ENCODE results near the gene PACRG. TPM values are rescaled to one million over a fixed set of nuclear protein-coding genes. Genes with fewer than 3 reads are reported as not detected.

PACRG gene
- total RNA-seq, 1 experiment from 2014 or later, result 0.26 TPM

DNA sequence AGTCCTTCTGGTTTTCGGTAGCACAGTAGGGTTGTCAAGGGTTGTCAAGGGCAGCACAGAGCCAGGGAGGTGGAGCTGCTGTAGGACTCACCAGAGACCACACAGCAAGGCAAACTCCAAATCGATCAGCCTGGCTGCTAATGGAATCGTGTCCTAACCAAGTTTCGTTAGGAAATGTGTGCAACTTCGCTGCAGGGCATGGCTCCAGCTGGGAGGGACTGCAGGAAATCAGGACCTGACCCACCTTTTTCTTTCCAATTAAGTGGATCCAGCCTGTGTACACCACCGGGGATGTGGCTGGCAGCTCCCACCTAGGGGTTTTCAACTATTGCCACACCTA, 435.1 kb downstream of the PACRG start:
- no peak overlapping the region for H2BK15ac ChIP-seq (ENCODE audit: low read depth, low read length)
- H2AFZ ChIP-seq (ENCODE audit: low read length), result no peak overlapping the region
- no peak overlapping the region for H3K4me2 ChIP-seq (ENCODE audit: insufficient read depth, insufficient read length, low read length)
- no peaks in the 10 kb centered on the region for H3K9me3 ChIP-seq (ENCODE audit: control insufficient read depth, low read depth, low read length)
- no peaks in the 10 kb centered on the region for H4K20me1 ChIP-seq (ENCODE audit: control insufficient read depth, insufficient read depth, insufficient read length)
- no peak overlapping the region for H2BK120ac ChIP-seq (ENCODE audit: low read depth, low read length, poor library complexity, severe bottlenecking)
- Mint-ChIP-seq H3K4me1 (no peaks in the 10 kb centered on the region), H3K4me3 (no peak overlapping the region), H3K27ac (no peak overlapping the region), H3K9me3 (peaks cover 0 to 2% of the 10 kb centered on the region in 2 experiments; a peak in 2 of 5 replicates), H3K36me3 (ENCODE audit: insufficient read depth in 1 of 3, low read depth in 3 of 3) (no peaks in the 10 kb centered on the region), H3K27me3 (ENCODE audit: low read depth) (no peaks in the 10 kb centered on the region)
- no peaks in the 10 kb centered on the region for H3K79me2 ChIP-seq (ENCODE audit: insufficient read depth, low read length)
- no peak overlapping the region for H3K14ac ChIP-seq (ENCODE audit: insufficient read depth, low read length)
- TF ChIP-seq, protein P1, sequence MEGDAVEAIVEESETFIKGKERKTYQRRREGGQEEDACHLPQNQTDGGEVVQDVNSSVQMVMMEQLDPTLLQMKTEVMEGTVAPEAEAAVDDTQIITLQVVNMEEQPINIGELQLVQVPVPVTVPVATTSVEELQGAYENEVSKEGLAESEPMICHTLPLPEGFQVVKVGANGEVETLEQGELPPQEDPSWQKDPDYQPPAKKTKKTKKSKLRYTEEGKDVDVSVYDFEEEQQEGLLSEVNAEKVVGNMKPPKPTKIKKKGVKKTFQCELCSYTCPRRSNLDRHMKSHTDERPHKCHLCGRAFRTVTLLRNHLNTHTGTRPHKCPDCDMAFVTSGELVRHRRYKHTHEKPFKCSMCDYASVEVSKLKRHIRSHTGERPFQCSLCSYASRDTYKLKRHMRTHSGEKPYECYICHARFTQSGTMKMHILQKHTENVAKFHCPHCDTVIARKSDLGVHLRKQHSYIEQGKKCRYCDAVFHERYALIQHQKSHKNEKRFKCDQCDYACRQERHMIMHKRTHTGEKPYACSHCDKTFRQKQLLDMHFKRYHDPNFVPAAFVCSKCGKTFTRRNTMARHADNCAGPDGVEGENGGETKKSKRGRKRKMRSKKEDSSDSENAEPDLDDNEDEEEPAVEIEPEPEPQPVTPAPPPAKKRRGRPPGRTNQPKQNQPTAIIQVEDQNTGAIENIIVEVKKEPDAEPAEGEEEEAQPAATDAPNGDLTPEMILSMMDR (conservative IDR thresholded peaks at IDR 0.05), result no peak
- H3K79me1 ChIP-seq (ENCODE audit: insufficient read depth, low read depth, low read length, poor library complexity, severe bottlenecking), result no peaks in the 10 kb centered on the region
- H2AK5ac ChIP-seq (ENCODE audit: insufficient read length, low read length), result no peak overlapping the region
- H3K23me2 ChIP-seq (ENCODE audit: insufficient read length, low read depth, low read length, poor library complexity, severe bottlenecking), result no peaks in the 10 kb centered on the region
- no peak overlapping the region for H3K56ac ChIP-seq (ENCODE audit: insufficient read length, low read depth, low read length)
- no peak for DNase-seq
- no CpG with 5 or more reads among the region's 6 CpGs for WGBS (ENCODE audit: extremely low coverage, insufficient read length, low lambda C conversion rate)
- H4K91ac ChIP-seq (ENCODE audit: insufficient read length, low read depth, low read length), result no peak overlapping the region
- H3K4me1 ChIP-seq (ENCODE audit: insufficient read depth, low read length), result no peaks in the 10 kb centered on the region
- no peak overlapping the region for H3T11ph ChIP-seq (ENCODE audit: low read length)
- no peak overlapping the region for H2BK20ac ChIP-seq (ENCODE audit: low read depth, low read length, poor library complexity, severe bottlenecking)
- no peak overlapping the region for H2BK12ac ChIP-seq (ENCODE audit: insufficient read length, low read depth, low read length)
- H3K4ac ChIP-seq (ENCODE audit: low read depth, low read length), result no peak overlapping the region
- H4K8ac ChIP-seq (replicated peaks; ENCODE audit: insufficient read length, low read depth, low read length), result no peak overlapping the region
- H3K27ac ChIP-seq (ENCODE audit: insufficient read length, low read depth, low read length), result no peak overlapping the region
- no peaks in the 10 kb centered on the region for H3K27me3 ChIP-seq (ENCODE audit: insufficient read depth, low read length)
- no peak overlapping the region for H3K23ac ChIP-seq (ENCODE audit: insufficient read length, low read depth, low read length)
- H3K9ac ChIP-seq (ENCODE audit: extremely low read depth, insufficient read length, low read length), result no peak overlapping the region
- H3K18ac ChIP-seq (ENCODE audit: insufficient read length, low read depth, low read length), result no peak overlapping the region
- no peak overlapping the region for H2BK5ac ChIP-seq (ENCODE audit: insufficient read length, low read length)
- H4K5ac ChIP-seq (ENCODE audit: insufficient read length, low read depth, low read length), result no peak overlapping the region
